Liver (tissue), 9 donors: ENCODE results near the gene DKKL1. TPM values are rescaled to one million over a fixed set of nuclear protein-coding genes. Genes with fewer than 3 reads are reported as not detected.
A peak's percentile ranks its signal among the peaks of the same experiment; 100 is the strongest.

ENCODE experiments used
- DNase-seq: peaks from one replicate; pipeline ENCODE4 v3.0.0-alpha.2; 2017; ENCODE audit warnings: low spot score
- H3K27ac ChIP-seq, 2 donors: one replicate each; pipeline ENCODE4 v1.7.0; 2013; ENCODE audit warnings: inconsistent platforms in 2 of 2, low read length in 2 of 2, control low read depth in 1 of 2, low read depth in 1 of 2, mild to moderate bottlenecking in 1 of 2
- H3K27me3 ChIP-seq, 4 donors: one replicate each; pipeline versions ENCODE4 v1.6.1 to v1.7.0; 2013; ENCODE audit warnings: low read length in 3 of 4, inconsistent platforms in 1 of 4, mild to moderate bottlenecking in 1 of 4, moderate library complexity in 1 of 4; ENCODE audit not compliant: control insufficient read depth in 4 of 4, insufficient read depth in 4 of 4
- H3K36me3 ChIP-seq, 4 donors: one replicate each; pipeline versions ENCODE4 v1.6.1 to v1.7.0; 2013; ENCODE audit warnings: low read length in 3 of 4, mild to moderate bottlenecking in 3 of 4, low read depth in 1 of 4, moderate library complexity in 1 of 4; ENCODE audit not compliant: control insufficient read depth in 4 of 4, insufficient read depth in 3 of 4
- H3K4me1 ChIP-seq, 4 donors: one replicate each; pipeline versions ENCODE4 v1.6.1 to v1.7.0; 2013; ENCODE audit warnings: low read length in 3 of 4, mild to moderate bottlenecking in 3 of 4, moderate library complexity in 1 of 4; ENCODE audit not compliant: control insufficient read depth in 4 of 4, insufficient read depth in 4 of 4
- H3K4me3 ChIP-seq, 3 donors: one replicate each; pipeline versions ENCODE4 v1.6.1 to v1.7.0; 2013; ENCODE audit warnings: low read length in 3 of 3, control low read depth in 1 of 3, low read depth in 1 of 3, mild to moderate bottlenecking in 1 of 3
- H3K9ac ChIP-seq, 2 donors: one replicate each; pipeline ENCODE4 v1.7.0; 2013; ENCODE audit warnings: low read length in 2 of 2, mild to moderate bottlenecking in 2 of 2, moderate library complexity in 2 of 2, control low read depth in 1 of 2, low read depth in 1 of 2
- H3K9me3 ChIP-seq, 4 donors: one replicate each; pipeline versions ENCODE4 v1.6.1 to v1.7.0; 2013; ENCODE audit warnings: low read length in 3 of 4; ENCODE audit not compliant: control insufficient read depth in 4 of 4
- EGR1 ChIP-seq, 2 donors: IDR thresholded peaks; 2 replicates each; pipeline ENCODE4 v1.6.1; 2016 to 2018; ENCODE audit warnings: antibody characterized with exemption in 2 of 2, low read depth in 2 of 2
- FOXA1 ChIP-seq: IDR thresholded peaks from 2 replicates; pipeline ENCODE4 v1.6.1; 2016; ENCODE audit warnings: antibody characterized with exemption
- FOXA2 ChIP-seq: IDR thresholded peaks from 2 replicates; pipeline ENCODE4 v1.6.1; 2016; ENCODE audit warnings: antibody characterized with exemption
- GABPA ChIP-seq, 2 donors: IDR thresholded peaks in 1 of 2; conservative IDR thresholded peaks in 1 of 2; 2 replicates each; pipeline ENCODE4 v1.6.1; 2016; ENCODE audit warnings: antibody characterized with exemption in 2 of 2, mild to moderate bottlenecking in 1 of 2, moderate library complexity in 1 of 2
- JUND ChIP-seq, 2 donors: IDR thresholded peaks; 2 replicates each; pipeline ENCODE4 v1.6.1; 2016; ENCODE audit warnings: antibody characterized with exemption in 2 of 2
- NR2F2 ChIP-seq: IDR thresholded peaks from 2 replicates; pipeline ENCODE4 v1.6.1; 2016; ENCODE audit warnings: antibody characterized with exemption
- RAD21 ChIP-seq, 2 donors: IDR thresholded peaks; 2 replicates each; pipeline ENCODE4 v1.6.1; 2016; ENCODE audit warnings: antibody characterized with exemption in 2 of 2, mild to moderate bottlenecking in 2 of 2
- RXRA ChIP-seq, 2 donors: IDR thresholded peaks; 2 replicates each; pipeline ENCODE4 v1.6.1; 2017 to 2018; ENCODE audit warnings: antibody characterized with exemption in 2 of 2, mild to moderate bottlenecking in 1 of 2
- SP1 ChIP-seq: IDR thresholded peaks from 2 replicates; pipeline ENCODE4 v1.6.1; 2018; ENCODE audit warnings: antibody characterized with exemption, mild to moderate bottlenecking
- YY1 ChIP-seq: IDR thresholded peaks from 2 replicates; pipeline ENCODE4 v1.6.1; 2016; ENCODE audit warnings: antibody characterized with exemption, mild to moderate bottlenecking
- WGBS: extraction: QIAGEN DNeasy Blood & Tissue Kit; methylation state at CpG from one replicate; pipeline ENCODE4 v1.1.7; 2013; 5-methylcytosine and 5-hydroxymethylcytosine counted together
- polyA plus RNA-seq, 2 donors: library from polyadenylated mRNA; stranded (reverse) in 1 of 2; unstranded in 1 of 2; fragments of 200-250 nt in 1 of 2; fragments of >200 nt in 1 of 2; fragmentation: Nextera tagmentation in 1 of 2; extraction: Ambion mirVana in 1 of 2; gene quantifications; one replicate each; pipeline versions ENCODE4 v1.2.1 to v1.2.3, GENCODE V29; 2013 to 2015
- total RNA-seq, 2 donors: library from RNA; depleted of rRNA; stranded (reverse); fragments of >200 nt; gene quantifications; one replicate each; pipeline ENCODE4 v1.2.3, GENCODE V29; 2014
- TF ChIP-seq, protein P1 (sequence below): IDR thresholded peaks from 2 replicates; pipeline ENCODE4 v1.6.1; 2016; ENCODE audit warnings: antibody characterized with exemption
- TF ChIP-seq, protein P2 (sequence below): fragments of 150-350 bp; IDR thresholded peaks from 2 replicates; pipeline ENCODE4 v1.5.1; 2017; ENCODE audit warnings: improper control_type of control experiment, low read depth, low read length; ENCODE audit not compliant: missing input control
- TF ChIP-seq, protein P3 (sequence below): IDR thresholded peaks from 2 replicates; pipeline ENCODE4 v1.6.1; 2016; ENCODE audit warnings: antibody characterized with exemption, mild to moderate bottlenecking
- TF ChIP-seq, protein P4 (sequence below): IDR thresholded peaks from 2 replicates; pipeline ENCODE4 v1.6.1; 2016; ENCODE audit warnings: antibody characterized with exemption
- TF ChIP-seq, protein P5 (sequence below): IDR thresholded peaks from 2 replicates; pipeline ENCODE4 v1.6.1; 2016; ENCODE audit warnings: antibody characterized with exemption
- donor health status: healthy.
- donor health status: healthy.
- donor health status: healthy.
- donor health status: healthy.
- donor health status: healthy.

DKKL1 gene
- total and polyA plus RNA-seq, 4 donors = 0.14 to 0.16 TPM; not detected in 2

DNA sequence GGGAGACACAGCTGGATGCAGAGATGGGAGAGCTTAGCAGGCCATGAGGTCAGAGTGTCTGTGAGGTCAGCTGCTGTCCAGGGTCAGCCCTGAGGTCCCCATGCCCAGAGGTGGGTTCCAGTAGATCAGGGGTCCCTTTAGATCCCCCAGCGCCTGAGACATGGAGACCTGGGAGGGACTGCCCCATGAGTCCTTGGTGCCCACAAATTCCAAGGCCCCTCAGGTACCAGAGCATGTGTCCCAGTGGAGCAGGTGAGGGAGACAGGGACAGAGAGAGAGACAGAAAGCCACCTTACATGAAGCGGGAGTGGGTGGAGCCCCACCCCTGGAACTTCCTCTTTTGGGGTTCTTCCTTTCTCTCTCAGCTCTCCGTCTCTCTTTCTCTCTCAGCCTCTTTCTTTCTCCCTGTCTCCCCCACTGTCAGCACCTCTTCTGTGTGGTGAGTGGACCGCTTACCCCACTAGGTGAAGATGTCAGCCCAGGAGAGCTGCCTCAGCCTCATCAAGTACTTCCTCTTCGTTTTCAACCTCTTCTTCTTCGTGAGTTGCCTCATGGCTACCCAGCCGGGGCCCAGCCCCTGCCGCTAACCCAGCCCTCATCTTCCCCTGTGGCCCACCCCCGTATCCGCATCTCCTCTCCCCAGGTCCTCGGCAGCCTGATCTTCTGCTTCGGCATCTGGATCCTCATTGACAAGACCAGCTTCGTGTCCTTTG lies 28.4 kb upstream of the DKKL1 start, which contains the start of gene CD37:
Gene CD37 (plus strand): TSS at position 336 of the 713 bp plus-strand sequence. CDS start 135 bp downstream, at position 471.
- Histone ChIP-seq H3K4me3 (peak within 1 kb of the TSS in 1 of 3 donors; percentile 8), H3K9ac (no peak within 1 kb of the TSS), H3K4me1 (peaks cover 2 to 23% (median 9%) of the 10 kb centered on the region in 4 donors), H3K9me3 (no peaks in the 10 kb centered on the region), H3K27ac (peak within 1 kb of the TSS; percentile 27 to 33), H3K36me3 (no peaks in the 10 kb centered on the region), H3K27me3 (no peaks in the 10 kb centered on the region)
- TF ChIP-seq EGR1 (IDR thresholded peaks at IDR 0.05; ENCODE audit: low read depth in 2 of 2) (no peak), YY1 (no peak), SP1 (no peak), JUND (IDR thresholded peaks at IDR 0.05) (no peak), RAD21 (IDR thresholded peaks at IDR 0.05) (no peak)
- DNase-seq = no peak
- 75% methylated on average over 13 of the region's 13 CpGs for WGBS

DNA sequence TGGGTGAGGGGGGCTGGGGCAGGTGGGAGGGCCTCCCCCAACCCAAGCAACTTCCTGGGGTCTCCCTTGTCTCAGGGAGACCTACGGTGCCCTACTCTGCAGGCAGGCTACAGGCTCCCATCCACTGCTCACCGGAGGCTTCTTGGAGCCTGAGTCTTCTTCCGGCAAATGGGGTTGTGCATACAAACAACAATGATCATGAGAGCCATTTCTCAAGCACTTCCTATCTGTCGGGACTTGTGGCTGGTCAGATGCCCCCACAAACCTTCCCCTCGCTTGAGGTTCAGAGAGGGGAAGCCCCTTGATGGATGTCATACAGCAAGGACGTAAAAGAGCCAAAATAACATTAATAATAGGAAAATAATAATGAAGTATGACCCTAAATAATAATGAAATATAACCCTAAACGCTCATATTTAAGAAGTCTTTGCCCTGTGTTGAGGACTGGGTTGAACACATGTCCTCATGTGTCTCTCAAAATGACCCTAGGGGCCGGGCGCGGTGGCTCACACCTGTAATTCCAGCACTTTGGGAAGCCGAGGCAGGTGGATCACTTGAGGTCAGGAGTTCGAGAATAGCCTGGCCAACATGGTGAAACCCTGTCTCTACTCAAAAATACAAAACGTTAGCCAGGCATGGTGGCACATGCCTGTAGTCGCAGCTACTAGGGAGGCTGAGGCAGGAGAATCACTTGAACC lies 27.7 kb upstream of the DKKL1 start:
- Histone ChIP-seq H3K4me1 (peaks cover 2 to 30% (median 13%) of the 10 kb centered on the region in 4 donors), H3K27me3 (no peaks in the 10 kb centered on the region), H3K9me3 (no peaks in the 10 kb centered on the region), H3K27ac (peak overlapping the region; percentile 27 to 33), H3K9ac (no peak overlapping the region), H3K4me3 (peak overlapping the region in 1 of 3 donors; percentile 8), H3K36me3 (no peaks in the 10 kb centered on the region)
- 85% methylated on average over 14 of the region's 14 CpGs for WGBS
- TF ChIP-seq EGR1 (IDR thresholded peaks at IDR 0.05; ENCODE audit: low read depth in 2 of 2) (no peak), GABPA (IDR thresholded peaks at IDR 0.05 in 1 of 2, conservative IDR thresholded peaks at IDR 0.05 in 1 of 2) (no peak), FOXA2 (no peak), FOXA1 (no peak), NR2F2 (no peak), YY1 (no peak), JUND (IDR thresholded peaks at IDR 0.05) (no peak), RAD21 (IDR thresholded peaks at IDR 0.05) (no peak), RXRA (IDR thresholded peaks at IDR 0.05) (no peak)
- TF ChIP-seq, protein P1, sequence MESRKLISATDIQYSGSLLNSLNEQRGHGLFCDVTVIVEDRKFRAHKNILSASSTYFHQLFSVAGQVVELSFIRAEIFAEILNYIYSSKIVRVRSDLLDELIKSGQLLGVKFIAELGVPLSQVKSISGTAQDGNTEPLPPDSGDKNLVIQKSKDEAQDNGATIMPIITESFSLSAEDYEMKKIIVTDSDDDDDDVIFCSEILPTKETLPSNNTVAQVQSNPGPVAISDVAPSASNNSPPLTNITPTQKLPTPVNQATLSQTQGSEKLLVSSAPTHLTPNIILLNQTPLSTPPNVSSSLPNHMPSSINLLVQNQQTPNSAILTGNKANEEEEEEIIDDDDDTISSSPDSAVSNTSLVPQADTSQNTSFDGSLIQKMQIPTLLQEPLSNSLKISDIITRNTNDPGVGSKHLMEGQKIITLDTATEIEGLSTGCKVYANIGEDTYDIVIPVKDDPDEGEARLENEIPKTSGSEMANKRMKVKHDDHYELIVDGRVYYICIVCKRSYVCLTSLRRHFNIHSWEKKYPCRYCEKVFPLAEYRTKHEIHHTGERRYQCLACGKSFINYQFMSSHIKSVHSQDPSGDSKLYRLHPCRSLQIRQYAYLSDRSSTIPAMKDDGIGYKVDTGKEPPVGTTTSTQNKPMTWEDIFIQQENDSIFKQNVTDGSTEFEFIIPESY = no peak
- TF ChIP-seq, protein P2, sequence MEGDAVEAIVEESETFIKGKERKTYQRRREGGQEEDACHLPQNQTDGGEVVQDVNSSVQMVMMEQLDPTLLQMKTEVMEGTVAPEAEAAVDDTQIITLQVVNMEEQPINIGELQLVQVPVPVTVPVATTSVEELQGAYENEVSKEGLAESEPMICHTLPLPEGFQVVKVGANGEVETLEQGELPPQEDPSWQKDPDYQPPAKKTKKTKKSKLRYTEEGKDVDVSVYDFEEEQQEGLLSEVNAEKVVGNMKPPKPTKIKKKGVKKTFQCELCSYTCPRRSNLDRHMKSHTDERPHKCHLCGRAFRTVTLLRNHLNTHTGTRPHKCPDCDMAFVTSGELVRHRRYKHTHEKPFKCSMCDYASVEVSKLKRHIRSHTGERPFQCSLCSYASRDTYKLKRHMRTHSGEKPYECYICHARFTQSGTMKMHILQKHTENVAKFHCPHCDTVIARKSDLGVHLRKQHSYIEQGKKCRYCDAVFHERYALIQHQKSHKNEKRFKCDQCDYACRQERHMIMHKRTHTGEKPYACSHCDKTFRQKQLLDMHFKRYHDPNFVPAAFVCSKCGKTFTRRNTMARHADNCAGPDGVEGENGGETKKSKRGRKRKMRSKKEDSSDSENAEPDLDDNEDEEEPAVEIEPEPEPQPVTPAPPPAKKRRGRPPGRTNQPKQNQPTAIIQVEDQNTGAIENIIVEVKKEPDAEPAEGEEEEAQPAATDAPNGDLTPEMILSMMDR = no peak
- TF ChIP-seq, protein P3, sequence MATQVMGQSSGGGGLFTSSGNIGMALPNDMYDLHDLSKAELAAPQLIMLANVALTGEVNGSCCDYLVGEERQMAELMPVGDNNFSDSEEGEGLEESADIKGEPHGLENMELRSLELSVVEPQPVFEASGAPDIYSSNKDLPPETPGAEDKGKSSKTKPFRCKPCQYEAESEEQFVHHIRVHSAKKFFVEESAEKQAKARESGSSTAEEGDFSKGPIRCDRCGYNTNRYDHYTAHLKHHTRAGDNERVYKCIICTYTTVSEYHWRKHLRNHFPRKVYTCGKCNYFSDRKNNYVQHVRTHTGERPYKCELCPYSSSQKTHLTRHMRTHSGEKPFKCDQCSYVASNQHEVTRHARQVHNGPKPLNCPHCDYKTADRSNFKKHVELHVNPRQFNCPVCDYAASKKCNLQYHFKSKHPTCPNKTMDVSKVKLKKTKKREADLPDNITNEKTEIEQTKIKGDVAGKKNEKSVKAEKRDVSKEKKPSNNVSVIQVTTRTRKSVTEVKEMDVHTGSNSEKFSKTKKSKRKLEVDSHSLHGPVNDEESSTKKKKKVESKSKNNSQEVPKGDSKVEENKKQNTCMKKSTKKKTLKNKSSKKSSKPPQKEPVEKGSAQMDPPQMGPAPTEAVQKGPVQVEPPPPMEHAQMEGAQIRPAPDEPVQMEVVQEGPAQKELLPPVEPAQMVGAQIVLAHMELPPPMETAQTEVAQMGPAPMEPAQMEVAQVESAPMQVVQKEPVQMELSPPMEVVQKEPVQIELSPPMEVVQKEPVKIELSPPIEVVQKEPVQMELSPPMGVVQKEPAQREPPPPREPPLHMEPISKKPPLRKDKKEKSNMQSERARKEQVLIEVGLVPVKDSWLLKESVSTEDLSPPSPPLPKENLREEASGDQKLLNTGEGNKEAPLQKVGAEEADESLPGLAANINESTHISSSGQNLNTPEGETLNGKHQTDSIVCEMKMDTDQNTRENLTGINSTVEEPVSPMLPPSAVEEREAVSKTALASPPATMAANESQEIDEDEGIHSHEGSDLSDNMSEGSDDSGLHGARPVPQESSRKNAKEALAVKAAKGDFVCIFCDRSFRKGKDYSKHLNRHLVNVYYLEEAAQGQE = no peak
- TF ChIP-seq, protein P4, sequence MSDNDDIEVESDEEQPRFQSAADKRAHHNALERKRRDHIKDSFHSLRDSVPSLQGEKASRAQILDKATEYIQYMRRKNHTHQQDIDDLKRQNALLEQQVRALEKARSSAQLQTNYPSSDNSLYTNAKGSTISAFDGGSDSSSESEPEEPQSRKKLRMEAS = no peak
- TF ChIP-seq, protein P5, sequence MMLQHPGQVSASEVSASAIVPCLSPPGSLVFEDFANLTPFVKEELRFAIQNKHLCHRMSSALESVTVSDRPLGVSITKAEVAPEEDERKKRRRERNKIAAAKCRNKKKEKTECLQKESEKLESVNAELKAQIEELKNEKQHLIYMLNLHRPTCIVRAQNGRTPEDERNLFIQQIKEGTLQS = no peak
- no peak for DNase-seq
